Neural cell (in vitro differentiated cells): ENCODE results near the gene MS4A4E. TPM values are rescaled to one million over a fixed set of nuclear protein-coding genes. Genes with fewer than 3 reads are reported as not detected.
"Not testable (repeated sequence)": the region's sequence is repeated elsewhere in the genome, so short reads cannot be mapped to it uniquely, and the experiment has no call there.

Experiments used
- H2AFZ ChIP-seq: fragments of 200-600, 300-800 bp; sonication (generic), shearing (Covaris generic); 2 replicates; pipeline ENCODE4 v1.6.0; 2014; ENCODE audit warnings: low read depth, mild to moderate bottlenecking, antibody characterized with exemption, low read length, moderate library complexity
- H3F3A ChIP-seq: fragments of 200-600 bp; shearing (Covaris generic); 2 replicates; pipeline ENCODE4 v1.6.1; 2016; ENCODE audit warnings: mild to moderate bottlenecking, moderate library complexity, mixed read lengths, antibody characterized with exemption, low read length; ENCODE audit not compliant: insufficient read depth, poor library complexity, severe bottlenecking
- H3K27ac ChIP-seq: fragments of 200-600, 300-800 bp; sonication (generic), shearing (Covaris generic); 2 replicates; pipeline ENCODE4 v1.5.1; 2014; ENCODE audit warnings: mild to moderate bottlenecking, low read length, moderate library complexity
- H3K27me3 ChIP-seq: fragments of 300-800, 200-600 bp; sonication (generic), shearing (Covaris generic); 2 replicates; pipeline ENCODE4 v1.6.0; 2014; ENCODE audit warnings: mild to moderate bottlenecking, low read depth, low read length, moderate library complexity; ENCODE audit not compliant: insufficient read depth
- H3K36me3 ChIP-seq: fragments of 300-800, 200-600 bp; sonication (generic), shearing (Covaris generic); 2 replicates; pipeline ENCODE4 v1.5.1; 2014; ENCODE audit warnings: mild to moderate bottlenecking, antibody characterized with exemption, low read length, moderate library complexity; ENCODE audit not compliant: insufficient read depth
- H3K4me2 ChIP-seq: fragments of 300-800, 200-600 bp; sonication (generic), shearing (Covaris generic); 2 replicates; pipeline ENCODE4 v1.6.0; 2014; ENCODE audit warnings: mild to moderate bottlenecking, low read length
- H3K4me3 ChIP-seq: fragments of 300-800, 200-600 bp; sonication (generic), shearing (Covaris generic); 2 replicates; pipeline ENCODE4 v1.5.1; 2014; ENCODE audit warnings: mild to moderate bottlenecking, low read length, moderate library complexity
- H3K79me2 ChIP-seq: fragments of 200-600 bp; shearing (Covaris generic); replicated peaks from 2 replicates; pipeline ENCODE4 v1.6.0; 2014; ENCODE audit warnings: mild to moderate bottlenecking, low read length, moderate library complexity; ENCODE audit not compliant: insufficient read depth
- H3K9ac ChIP-seq: fragments of 300-800, 200-600 bp; sonication (generic), shearing (Covaris generic); 2 replicates; pipeline ENCODE4 v1.6.1; 2016; ENCODE audit warnings: mild to moderate bottlenecking, low read length, mixed read lengths
- H3K9me2 ChIP-seq: fragments of 200-600 bp; shearing (Covaris generic); 2 replicates; pipeline ENCODE4 v1.6.1; 2016; ENCODE audit warnings: mild to moderate bottlenecking, low read length, mixed read lengths; ENCODE audit not compliant: insufficient read depth
- H3K9me3 ChIP-seq: fragments of 200-600, 300-800 bp; sonication (generic), shearing (Covaris generic); 2 replicates; pipeline ENCODE4 v1.6.1; 2016; ENCODE audit warnings: mild to moderate bottlenecking, mixed run types, low read length, moderate library complexity, mixed read lengths
- H4K20me1 ChIP-seq: fragments of 200-600 bp; shearing (Covaris generic); 2 replicates; pipeline ENCODE4 v1.6.1; 2016; ENCODE audit warnings: mild to moderate bottlenecking, mixed run types; ENCODE audit not compliant: insufficient read depth
- EP300 ChIP-seq: fragments of 450-650 bp; conservative IDR thresholded peaks from 2 replicates; pipeline ENCODE4 v1.6.1; 2014; ENCODE audit warnings: antibody characterized with exemption, mild to moderate bottlenecking, moderate library complexity; ENCODE audit not compliant: poor library complexity, severe bottlenecking
- EZH2 ChIP-seq: fragments of 200-600, 300-800 bp; shearing (Covaris generic), sonication (generic); IDR thresholded peaks from 2 replicates; pipeline ENCODE4 v1.6.1; 2014; ENCODE audit warnings: antibody characterized with exemption, low read length, borderline replicate concordance, mild to moderate bottlenecking; ENCODE audit not compliant: insufficient read depth, poor library complexity, severe bottlenecking
- MXI1 ChIP-seq: fragments of 450-650 bp; conservative IDR thresholded peaks from 2 replicates; pipeline ENCODE4 v1.6.1; 2014; ENCODE audit warnings: antibody characterized with exemption, mild to moderate bottlenecking; ENCODE audit not compliant: poor library complexity, severe bottlenecking
- POLR2AphosphoS5 ChIP-seq: IDR thresholded peaks from 2 replicates; pipeline ENCODE4 v1.6.1; 2012
- RAD21 ChIP-seq: fragments of 450-650 bp; conservative IDR thresholded peaks from 2 replicates; pipeline ENCODE4 v1.6.1; 2014; ENCODE audit warnings: antibody characterized with exemption, mild to moderate bottlenecking, moderate library complexity
- SMC3 ChIP-seq: fragments of 450-650 bp; conservative IDR thresholded peaks from 2 replicates; pipeline ENCODE4 v1.6.1; 2014; ENCODE audit warnings: antibody characterized with exemption, mild to moderate bottlenecking, moderate library complexity; ENCODE audit not compliant: poor library complexity
- TAF1 ChIP-seq: IDR thresholded peaks from 2 replicates; pipeline ENCODE4 v1.6.1; 2012; ENCODE audit warnings: low read depth
- polyA plus RNA-seq: library from polyadenylated mRNA; depleted of rRNA; stranded (reverse); fragments of >200 nt; gene quantifications from 2 replicates; pipeline ENCODE4 v1.2.3, GENCODE V29; 2014
- TF ChIP-seq, protein P1 (sequence below): IDR thresholded peaks from 2 replicates; pipeline ENCODE4 v1.6.1; 2012; ENCODE audit warnings: borderline replicate concordance
- TF ChIP-seq, protein P2 (sequence below): fragments of 450-650 bp; IDR thresholded peaks from 2 replicates; pipeline ENCODE4 v1.5.1; 2014; ENCODE audit warnings: antibody characterized with exemption, mild to moderate bottlenecking, moderate library complexity; ENCODE audit not compliant: poor library complexity, severe bottlenecking

MS4A4E gene
- polyA plus RNA-seq, 1 donor from 2014 or later = not detected

DNA sequence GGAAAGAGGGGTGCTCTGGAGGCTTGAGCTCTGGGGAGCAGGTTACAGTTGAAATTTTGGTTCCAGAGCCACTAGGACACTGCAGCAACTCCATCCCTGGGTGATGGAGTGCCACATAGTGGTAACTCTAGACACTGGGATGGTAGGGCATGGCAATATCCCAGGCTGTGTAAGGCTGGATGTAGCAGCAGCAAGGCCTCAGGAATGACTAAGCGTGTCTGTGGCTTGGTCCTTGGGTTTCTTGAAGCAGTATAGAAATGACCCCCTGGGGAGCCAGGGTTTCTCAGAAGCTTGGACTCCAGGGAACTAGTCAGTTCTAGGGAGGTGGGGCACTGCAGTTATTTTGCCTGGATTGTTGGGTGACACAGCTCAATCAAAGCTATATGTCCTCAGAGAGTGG lies 45.6 kb upstream of the MS4A4E start:
- Histone ChIP-seq H3F3A (no peaks in the 10 kb centered on the region), H3K9me3 (no peaks in the 10 kb centered on the region), H3K27ac (no peak overlapping the region), H3K4me3 (no peak overlapping the region), H3K4me2 (no peak overlapping the region), H3K79me2 (no peaks in the 10 kb centered on the region), H3K9ac (no peak overlapping the region), H3K36me3 (no peaks in the 10 kb centered on the region), H2AFZ (no peak overlapping the region), H4K20me1 (no peaks in the 10 kb centered on the region), H3K27me3 (no peaks in the 10 kb centered on the region), H3K9me2 (no peaks in the 10 kb centered on the region)
- no peak for TF ChIP-seq RAD21
- TF ChIP-seq, protein P1, sequence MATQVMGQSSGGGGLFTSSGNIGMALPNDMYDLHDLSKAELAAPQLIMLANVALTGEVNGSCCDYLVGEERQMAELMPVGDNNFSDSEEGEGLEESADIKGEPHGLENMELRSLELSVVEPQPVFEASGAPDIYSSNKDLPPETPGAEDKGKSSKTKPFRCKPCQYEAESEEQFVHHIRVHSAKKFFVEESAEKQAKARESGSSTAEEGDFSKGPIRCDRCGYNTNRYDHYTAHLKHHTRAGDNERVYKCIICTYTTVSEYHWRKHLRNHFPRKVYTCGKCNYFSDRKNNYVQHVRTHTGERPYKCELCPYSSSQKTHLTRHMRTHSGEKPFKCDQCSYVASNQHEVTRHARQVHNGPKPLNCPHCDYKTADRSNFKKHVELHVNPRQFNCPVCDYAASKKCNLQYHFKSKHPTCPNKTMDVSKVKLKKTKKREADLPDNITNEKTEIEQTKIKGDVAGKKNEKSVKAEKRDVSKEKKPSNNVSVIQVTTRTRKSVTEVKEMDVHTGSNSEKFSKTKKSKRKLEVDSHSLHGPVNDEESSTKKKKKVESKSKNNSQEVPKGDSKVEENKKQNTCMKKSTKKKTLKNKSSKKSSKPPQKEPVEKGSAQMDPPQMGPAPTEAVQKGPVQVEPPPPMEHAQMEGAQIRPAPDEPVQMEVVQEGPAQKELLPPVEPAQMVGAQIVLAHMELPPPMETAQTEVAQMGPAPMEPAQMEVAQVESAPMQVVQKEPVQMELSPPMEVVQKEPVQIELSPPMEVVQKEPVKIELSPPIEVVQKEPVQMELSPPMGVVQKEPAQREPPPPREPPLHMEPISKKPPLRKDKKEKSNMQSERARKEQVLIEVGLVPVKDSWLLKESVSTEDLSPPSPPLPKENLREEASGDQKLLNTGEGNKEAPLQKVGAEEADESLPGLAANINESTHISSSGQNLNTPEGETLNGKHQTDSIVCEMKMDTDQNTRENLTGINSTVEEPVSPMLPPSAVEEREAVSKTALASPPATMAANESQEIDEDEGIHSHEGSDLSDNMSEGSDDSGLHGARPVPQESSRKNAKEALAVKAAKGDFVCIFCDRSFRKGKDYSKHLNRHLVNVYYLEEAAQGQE = no peak
- TF ChIP-seq, protein P2, sequence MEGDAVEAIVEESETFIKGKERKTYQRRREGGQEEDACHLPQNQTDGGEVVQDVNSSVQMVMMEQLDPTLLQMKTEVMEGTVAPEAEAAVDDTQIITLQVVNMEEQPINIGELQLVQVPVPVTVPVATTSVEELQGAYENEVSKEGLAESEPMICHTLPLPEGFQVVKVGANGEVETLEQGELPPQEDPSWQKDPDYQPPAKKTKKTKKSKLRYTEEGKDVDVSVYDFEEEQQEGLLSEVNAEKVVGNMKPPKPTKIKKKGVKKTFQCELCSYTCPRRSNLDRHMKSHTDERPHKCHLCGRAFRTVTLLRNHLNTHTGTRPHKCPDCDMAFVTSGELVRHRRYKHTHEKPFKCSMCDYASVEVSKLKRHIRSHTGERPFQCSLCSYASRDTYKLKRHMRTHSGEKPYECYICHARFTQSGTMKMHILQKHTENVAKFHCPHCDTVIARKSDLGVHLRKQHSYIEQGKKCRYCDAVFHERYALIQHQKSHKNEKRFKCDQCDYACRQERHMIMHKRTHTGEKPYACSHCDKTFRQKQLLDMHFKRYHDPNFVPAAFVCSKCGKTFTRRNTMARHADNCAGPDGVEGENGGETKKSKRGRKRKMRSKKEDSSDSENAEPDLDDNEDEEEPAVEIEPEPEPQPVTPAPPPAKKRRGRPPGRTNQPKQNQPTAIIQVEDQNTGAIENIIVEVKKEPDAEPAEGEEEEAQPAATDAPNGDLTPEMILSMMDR = no peak
- no peak for TF ChIP-seq TAF1
- no peak for TF ChIP-seq MXI1
- no peak for TF ChIP-seq EZH2

- H3K79me2 ChIP-seq, H3K27ac ChIP-seq, H3K9me2 ChIP-seq, H3K9ac ChIP-seq, H3K4me3 ChIP-seq, H2AFZ ChIP-seq, H3K36me3 ChIP-seq, H3F3A ChIP-seq, H3K27me3 ChIP-seq, H4K20me1 ChIP-seq, H3K9me3 ChIP-seq, H3K4me2 ChIP-seq: not testable (repeated sequence)
These were observed 42.6 kb upstream of the MS4A4E start for GRCh38 chr11:60285411-60286126.

DNA sequence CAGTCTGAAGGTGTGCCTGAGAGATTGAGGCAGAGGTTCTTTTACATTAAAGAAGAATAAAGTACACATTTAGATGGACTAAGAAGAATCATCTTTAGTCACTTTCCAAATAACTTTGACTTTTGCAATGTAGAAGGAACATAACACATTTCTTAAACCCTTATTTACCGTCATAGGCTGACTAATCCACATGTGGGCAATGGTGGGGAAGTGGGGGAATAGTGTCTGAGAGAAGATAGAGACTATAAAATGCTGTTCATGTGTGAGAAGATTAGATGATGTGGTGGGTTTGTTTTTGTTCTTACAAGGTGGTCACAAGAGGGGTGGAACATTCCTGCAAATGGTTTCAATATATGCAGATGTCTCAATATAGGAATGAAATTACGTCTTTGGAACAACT lies 39.3 kb upstream of the MS4A4E start:
- Histone ChIP-seq H3K27ac (no peak overlapping the region), H3K9me2 (no peaks in the 10 kb centered on the region), H3K79me2 (no peaks in the 10 kb centered on the region), H3K9me3 (no peaks in the 10 kb centered on the region), H3K4me3 (no peak overlapping the region), H3K4me2 (no peak overlapping the region), H3F3A (no peaks in the 10 kb centered on the region), H3K36me3 (no peaks in the 10 kb centered on the region), H3K27me3 (no peaks in the 10 kb centered on the region), H3K9ac (no peak overlapping the region), H4K20me1 (no peaks in the 10 kb centered on the region), H2AFZ (no peak overlapping the region)
- TF ChIP-seq MXI1 (no peak), SMC3 (no peak), RAD21 (no peak), POLR2AphosphoS5 (no peak), TAF1 (no peak), EP300 (no peak), EZH2 (no peak)
- TF ChIP-seq, protein P1 = no peak
